Fibroblast of pulmonary artery (primary cell): ENCODE measurements around the gene CAMTA1.

Experiments used
- DNase-seq: peaks from one replicate; pipeline ENCODE4 v3.0.0-alpha.2; 2010; ENCODE audit warnings: low read depth
- H3K4me3 ChIP-seq: replicated peaks from 2 replicates; pipeline ENCODE4 v1.5.1; 2011; ENCODE audit warnings: low read depth, mild to moderate bottlenecking, control low read depth, low read length, moderate library complexity
- TF ChIP-seq, protein P1 (sequence below): IDR thresholded peaks from 2 replicates; pipeline ENCODE4 v1.5.1; 2011; ENCODE audit warnings: mild to moderate bottlenecking, control low read depth, low read length, inconsistent platforms; ENCODE audit errors: missing control alignments

CAMTA1 gene

DNA sequence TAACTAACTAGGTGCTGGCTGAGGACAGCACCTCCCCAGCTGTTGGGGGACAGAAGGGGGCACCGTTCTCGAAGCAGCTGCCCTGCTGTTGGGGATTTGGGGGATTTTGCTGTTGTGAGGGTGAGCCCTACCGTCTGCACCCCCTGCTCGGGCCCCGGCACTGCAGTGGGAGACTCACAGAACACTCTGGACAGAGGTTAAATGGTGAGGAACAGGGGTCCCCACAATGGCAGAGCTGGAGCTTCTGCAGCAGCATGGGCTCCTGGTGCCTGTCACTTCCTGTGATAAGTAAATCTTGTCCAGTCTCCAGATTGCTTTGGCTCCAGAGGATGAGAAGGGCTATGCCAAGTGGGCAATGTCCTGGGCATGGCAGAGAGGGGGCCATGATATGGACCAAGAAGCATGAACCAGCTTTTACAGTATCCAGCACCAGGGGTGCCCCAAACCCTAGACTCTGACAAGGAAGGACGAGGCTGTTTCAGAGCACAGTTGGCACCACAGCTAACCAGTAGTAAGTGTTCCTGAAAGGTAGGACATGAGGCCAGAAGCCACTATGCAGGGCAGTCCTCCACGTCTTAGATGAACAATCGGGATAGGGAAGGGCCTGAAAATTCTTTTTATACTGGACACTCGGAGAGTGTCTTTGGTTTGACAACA lies 620.7 kb downstream of the CAMTA1 start:
- no peak overlapping the region for H3K4me3 ChIP-seq
- TF ChIP-seq, protein P1, sequence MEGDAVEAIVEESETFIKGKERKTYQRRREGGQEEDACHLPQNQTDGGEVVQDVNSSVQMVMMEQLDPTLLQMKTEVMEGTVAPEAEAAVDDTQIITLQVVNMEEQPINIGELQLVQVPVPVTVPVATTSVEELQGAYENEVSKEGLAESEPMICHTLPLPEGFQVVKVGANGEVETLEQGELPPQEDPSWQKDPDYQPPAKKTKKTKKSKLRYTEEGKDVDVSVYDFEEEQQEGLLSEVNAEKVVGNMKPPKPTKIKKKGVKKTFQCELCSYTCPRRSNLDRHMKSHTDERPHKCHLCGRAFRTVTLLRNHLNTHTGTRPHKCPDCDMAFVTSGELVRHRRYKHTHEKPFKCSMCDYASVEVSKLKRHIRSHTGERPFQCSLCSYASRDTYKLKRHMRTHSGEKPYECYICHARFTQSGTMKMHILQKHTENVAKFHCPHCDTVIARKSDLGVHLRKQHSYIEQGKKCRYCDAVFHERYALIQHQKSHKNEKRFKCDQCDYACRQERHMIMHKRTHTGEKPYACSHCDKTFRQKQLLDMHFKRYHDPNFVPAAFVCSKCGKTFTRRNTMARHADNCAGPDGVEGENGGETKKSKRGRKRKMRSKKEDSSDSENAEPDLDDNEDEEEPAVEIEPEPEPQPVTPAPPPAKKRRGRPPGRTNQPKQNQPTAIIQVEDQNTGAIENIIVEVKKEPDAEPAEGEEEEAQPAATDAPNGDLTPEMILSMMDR: no peak
- no peak for DNase-seq

- no peak for DNase-seq
- no peak overlapping the region for H3K4me3 ChIP-seq
- TF ChIP-seq, protein P1: no peak
Measured at GRCh38 chr1:7406641-7407543, 621.6 kb downstream of the CAMTA1 start.

- no peak for DNase-seq
- TF ChIP-seq, protein P1: no peak
- no peak overlapping the region for H3K4me3 ChIP-seq
Measured at GRCh38 chr1:7407544-7407895, 622.3 kb downstream of the CAMTA1 start.

GRCh38 chr1:7407980-7408770 lies 622.9 kb downstream of the CAMTA1 start:
- TF ChIP-seq, protein P1: no peak
- DNase-seq: no peak
- no peak overlapping the region for H3K4me3 ChIP-seq

GRCh38 chr1:7408771-7409150 lies 623.5 kb downstream of the CAMTA1 start:
- DNase-seq: no peak
- H3K4me3 ChIP-seq: no peak overlapping the region
- TF ChIP-seq, protein P1: no peak

- no peak for DNase-seq
- TF ChIP-seq, protein P1: no peak
- H3K4me3 ChIP-seq: no peak overlapping the region
Measured at GRCh38 chr1:7409278-7409677, 624.0 kb downstream of the CAMTA1 start.
